IPS-18a (cell line): ENCODE data around the gene ARNT2.

ENCODE experiments used
- H3K27ac ChIP-seq: one replicate; pipeline ENCODE4 v1.5.1; 2013; ENCODE audit warnings: low read length
- H3K27me3 ChIP-seq: one replicate; pipeline ENCODE4 v1.6.1; 2013; ENCODE audit warnings: mild to moderate bottlenecking, low read length; ENCODE audit not compliant: control insufficient read depth, insufficient read depth
- H3K36me3 ChIP-seq: one replicate; pipeline ENCODE4 v1.6.1; 2013; ENCODE audit warnings: low read depth, low read length; ENCODE audit not compliant: control insufficient read depth
- H3K4me1 ChIP-seq: one replicate; pipeline ENCODE4 v1.6.1; 2013; ENCODE audit warnings: low read depth, low read length; ENCODE audit not compliant: control insufficient read depth
- H3K4me3 ChIP-seq: one replicate; pipeline ENCODE4 v1.5.1; 2013; ENCODE audit warnings: low read length
- H3K9ac ChIP-seq: one replicate; pipeline ENCODE4 v1.6.1; 2013; ENCODE audit warnings: mild to moderate bottlenecking, low read length, moderate library complexity
- H3K9me3 ChIP-seq: one replicate; pipeline ENCODE4 v1.6.1; 2013; ENCODE audit warnings: low read depth, low read length; ENCODE audit not compliant: control insufficient read depth

The ARNT2 gene

DNA sequence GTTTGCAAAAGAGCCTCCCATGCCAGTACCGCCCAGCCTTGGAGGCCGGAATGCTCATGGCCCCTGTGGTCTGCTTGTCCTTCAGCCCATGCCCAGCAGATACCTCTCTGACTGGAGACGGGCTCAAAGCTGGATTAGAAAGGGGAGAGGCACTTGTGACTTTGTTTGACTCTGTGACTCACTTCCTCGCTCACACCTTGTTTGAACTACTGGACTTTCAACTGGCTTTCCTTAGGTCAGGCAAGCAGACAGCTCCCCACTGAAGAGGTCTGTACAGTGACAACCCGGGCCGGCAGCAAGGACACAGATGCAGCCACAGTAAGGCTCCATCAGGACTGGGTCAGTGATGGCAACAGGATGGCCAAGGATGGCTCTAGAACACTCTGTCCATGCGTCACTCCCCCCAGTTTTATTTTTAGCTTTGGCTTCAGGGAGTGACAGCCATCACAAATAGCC is 192.4 kb downstream of the ARNT2 start:
- Histone ChIP-seq H3K27ac (no peak overlapping the region), H3K36me3 (no peaks in the 10 kb centered on the region), H3K27me3 (no peaks in the 10 kb centered on the region), H3K9me3 (no peaks in the 10 kb centered on the region), H3K4me3 (no peak overlapping the region), H3K4me1 (no peaks in the 10 kb centered on the region), H3K9ac (no peak overlapping the region)

DNA sequence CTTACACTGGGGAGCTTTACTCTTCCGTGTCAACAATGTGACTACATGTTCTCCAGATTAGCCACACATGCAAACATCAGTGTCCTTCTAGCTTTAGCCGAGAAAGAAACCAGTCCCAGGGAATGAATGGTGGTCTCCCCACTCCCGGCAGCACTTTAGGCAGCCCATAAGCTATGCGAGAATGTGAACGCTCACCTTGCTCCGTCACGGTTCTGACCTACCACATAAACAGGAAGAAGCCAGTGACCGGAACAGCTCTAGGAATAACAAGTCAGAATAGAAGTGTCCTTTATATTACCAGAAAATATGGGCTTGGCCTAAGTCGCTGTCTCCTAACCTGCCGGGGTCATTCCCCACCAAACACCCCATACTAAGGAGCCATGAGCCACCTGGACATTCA is 192.9 kb downstream of the ARNT2 start:
- H3K27me3 ChIP-seq, result no peaks in the 10 kb centered on the region
- no peak overlapping the region for H3K4me3 ChIP-seq
- H3K36me3 ChIP-seq, result no peaks in the 10 kb centered on the region
- H3K9ac ChIP-seq, result no peak overlapping the region
- H3K9me3 ChIP-seq, result no peaks in the 10 kb centered on the region
- no peak overlapping the region for H3K27ac ChIP-seq
- H3K4me1 ChIP-seq, result no peaks in the 10 kb centered on the region

DNA sequence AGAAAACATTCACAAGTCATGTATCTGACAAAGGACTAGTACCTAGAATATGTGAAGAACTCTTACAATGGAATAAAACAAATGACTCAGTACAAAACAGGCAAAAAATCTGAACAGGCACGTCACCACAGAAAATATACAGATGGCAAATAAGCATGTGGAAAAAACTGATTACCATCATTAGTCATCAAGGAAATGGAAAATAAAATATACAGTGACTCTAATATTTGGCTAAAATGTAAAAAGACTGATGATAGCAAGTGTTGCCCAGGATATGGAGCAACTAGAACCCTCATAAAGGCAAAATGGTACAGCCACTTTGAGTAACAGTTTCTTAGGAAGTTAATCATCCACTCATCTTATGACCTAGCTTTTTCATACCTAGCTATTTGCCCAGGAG is 195.2 kb downstream of the ARNT2 start:
- H3K27me3 ChIP-seq, result no peaks in the 10 kb centered on the region
- no peak overlapping the region for H3K4me3 ChIP-seq
- no peak overlapping the region for H3K27ac ChIP-seq
- H3K36me3 ChIP-seq, result no peaks in the 10 kb centered on the region
- H3K4me1 ChIP-seq, result peaks cover 3% of the 10 kb centered on the region
- H3K9ac ChIP-seq, result no peak overlapping the region
- H3K9me3 ChIP-seq, result no peaks in the 10 kb centered on the region

DNA sequence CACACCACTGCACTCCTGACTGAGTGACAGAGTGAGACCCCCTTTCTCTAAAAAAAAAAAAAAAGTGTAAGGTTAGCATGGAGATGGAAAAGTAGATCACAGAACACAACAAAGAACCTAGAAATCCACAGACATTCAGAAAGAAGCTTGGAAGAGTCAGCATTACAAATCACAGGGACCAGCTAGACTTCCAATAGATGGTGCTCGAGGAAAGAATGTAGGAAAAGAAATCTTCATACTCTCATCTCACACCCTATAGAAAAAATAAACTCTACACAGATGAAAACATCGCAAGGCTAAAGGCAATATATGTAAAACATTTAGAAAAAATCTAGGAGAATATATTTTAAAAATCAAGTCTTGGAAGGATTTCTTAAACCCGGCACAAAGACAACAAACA is 196.4 kb downstream of the ARNT2 start:
- H3K9me3 ChIP-seq, result no peaks in the 10 kb centered on the region
- no peaks in the 10 kb centered on the region for H3K36me3 ChIP-seq
- peaks cover 9% of the 10 kb centered on the region for H3K4me1 ChIP-seq
- H3K9ac ChIP-seq, result no peak overlapping the region
- no peaks in the 10 kb centered on the region for H3K27me3 ChIP-seq
- no peak overlapping the region for H3K27ac ChIP-seq
- no peak overlapping the region for H3K4me3 ChIP-seq

DNA sequence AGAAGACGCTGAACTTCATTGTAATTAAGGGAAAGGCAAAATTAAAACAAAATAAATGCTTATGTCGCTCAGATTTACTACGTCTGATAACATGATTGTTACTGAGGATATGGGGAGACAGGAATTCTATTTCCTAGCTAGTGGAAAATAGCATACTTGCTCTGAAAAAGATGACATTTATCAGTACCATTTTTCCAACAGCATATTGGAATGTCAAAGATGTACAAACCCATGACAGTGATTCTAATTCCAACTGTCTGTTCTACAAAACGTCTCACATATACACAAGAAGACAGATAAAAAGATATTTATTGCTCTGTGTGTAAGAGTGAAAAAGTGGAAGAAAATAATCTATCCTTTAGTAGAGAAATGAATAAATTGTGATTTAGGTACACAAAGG is 197.1 kb downstream of the ARNT2 start:
- Histone ChIP-seq H3K9ac (no peak overlapping the region), H3K36me3 (no peaks in the 10 kb centered on the region), H3K4me1 (peaks cover 9% of the 10 kb centered on the region), H3K4me3 (no peak overlapping the region), H3K9me3 (no peaks in the 10 kb centered on the region), H3K27me3 (no peaks in the 10 kb centered on the region), H3K27ac (no peak overlapping the region)

- peaks cover 9% of the 10 kb centered on the region for H3K4me1 ChIP-seq
- no peaks in the 10 kb centered on the region for H3K27me3 ChIP-seq
- H3K9me3 ChIP-seq, result no peaks in the 10 kb centered on the region
- no peak overlapping the region for H3K9ac ChIP-seq
- H3K36me3 ChIP-seq, result no peaks in the 10 kb centered on the region
- no peak overlapping the region for H3K27ac ChIP-seq
- no peak overlapping the region for H3K4me3 ChIP-seq
Measured at GRCh38 chr15:80604583-80605575, 200.7 kb downstream of the ARNT2 start.

DNA sequence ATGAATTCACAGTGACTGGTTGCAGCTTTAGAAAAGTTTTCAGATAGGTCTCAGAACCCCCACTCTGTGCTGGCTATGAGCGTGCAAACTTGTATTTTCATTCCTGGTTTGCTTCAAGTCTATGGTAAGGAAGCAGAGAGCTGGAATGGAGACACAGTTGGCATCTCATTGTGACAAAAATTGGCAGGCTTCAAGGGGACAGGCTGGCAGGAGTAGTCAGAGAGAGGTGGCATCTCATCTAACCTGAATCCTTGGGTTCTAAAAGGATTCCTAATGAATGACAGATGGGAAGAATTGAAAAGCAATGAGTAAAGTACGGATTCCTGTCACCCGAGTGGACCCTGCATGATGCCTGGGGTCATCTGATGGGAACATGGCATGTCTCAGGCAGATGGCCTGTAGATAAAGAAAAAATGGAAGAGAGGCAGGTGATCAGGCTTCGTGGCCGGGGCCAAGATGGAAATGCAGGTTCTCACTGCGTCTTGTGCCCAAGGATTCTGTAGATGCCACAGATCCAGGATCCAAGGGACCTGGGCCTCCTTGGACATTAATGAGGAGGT is 201.5 kb downstream of the ARNT2 start:
- no peaks in the 10 kb centered on the region for H3K9me3 ChIP-seq
- no peak overlapping the region for H3K9ac ChIP-seq

GRCh38 chr15:80606511-80607071 is 202.4 kb downstream of the ARNT2 start:
- H3K4me3 ChIP-seq, result no peak overlapping the region
- no peaks in the 10 kb centered on the region for H3K36me3 ChIP-seq
- no peak overlapping the region for H3K27ac ChIP-seq
- no peak overlapping the region for H3K9ac ChIP-seq
- no peaks in the 10 kb centered on the region for H3K9me3 ChIP-seq
- H3K4me1 ChIP-seq, result peaks cover 9% of the 10 kb centered on the region
- H3K27me3 ChIP-seq, result no peaks in the 10 kb centered on the region

More for the DNA sequence above, 201.5 kb downstream of the ARNT2 start:
- Histone ChIP-seq H3K4me1 (peaks cover 9% of the 10 kb centered on the region), H3K27me3 (no peaks in the 10 kb centered on the region), H3K36me3 (no peaks in the 10 kb centered on the region), H3K27ac (no peak overlapping the region), H3K4me3 (no peak overlapping the region)

DNA sequence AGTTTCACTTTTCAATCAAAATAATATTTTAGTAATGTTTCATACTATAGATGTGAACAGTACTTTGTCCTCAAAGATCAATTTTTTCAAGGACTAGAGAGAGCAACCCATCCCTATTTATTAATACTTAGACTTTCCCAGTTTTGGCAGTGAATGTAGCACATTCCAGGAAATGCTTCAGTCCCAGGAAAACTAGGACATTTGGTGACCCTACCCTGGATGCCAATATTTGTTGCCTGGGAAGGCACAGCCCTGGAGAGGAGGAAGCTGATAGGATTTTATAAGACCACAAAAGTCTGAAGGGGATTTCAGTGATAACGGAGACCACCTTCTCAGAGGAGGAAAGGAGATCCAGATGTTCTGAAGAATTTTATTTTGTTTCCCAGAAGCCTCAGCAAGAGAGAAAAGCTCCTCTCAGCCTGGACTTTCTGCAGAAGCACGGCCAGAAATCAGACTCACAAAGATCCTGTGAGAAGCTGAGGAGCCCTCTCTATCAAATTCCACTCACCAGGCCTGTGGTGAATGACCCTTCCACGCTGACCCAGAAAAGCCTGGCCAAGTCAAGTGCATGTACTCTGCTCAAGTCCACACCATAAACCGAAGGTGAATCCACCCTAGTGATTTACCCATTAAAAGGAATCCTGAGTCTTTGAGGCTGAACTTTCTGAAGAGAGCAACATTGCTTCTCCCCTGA is 203.3 kb downstream of the ARNT2 start:
- Histone ChIP-seq H3K27me3 (no peaks in the 10 kb centered on the region), H3K4me1 (peaks cover 9% of the 10 kb centered on the region), H3K27ac (no peak overlapping the region), H3K9me3 (no peaks in the 10 kb centered on the region), H3K4me3 (no peak overlapping the region), H3K9ac (no peak overlapping the region), H3K36me3 (no peaks in the 10 kb centered on the region)

DNA sequence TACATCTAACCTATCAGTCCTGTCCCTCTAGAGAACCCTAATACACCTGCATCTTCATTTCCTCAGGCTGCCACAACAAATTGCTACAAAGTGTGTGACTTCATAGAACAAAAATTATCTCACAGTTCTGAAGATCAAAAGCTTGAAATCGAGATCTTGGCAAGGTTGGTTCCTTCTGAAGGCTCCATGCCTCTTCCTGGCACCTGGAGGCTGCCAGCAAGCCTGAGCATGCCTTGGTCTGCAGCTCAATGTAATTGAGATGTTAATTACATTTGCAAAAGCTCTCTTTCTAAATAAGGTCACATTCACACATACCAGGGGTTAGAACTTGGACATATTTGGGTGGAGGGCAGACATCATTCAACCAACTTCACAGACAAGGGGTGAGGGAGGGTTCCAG is 204.5 kb downstream of the ARNT2 start:
- Histone ChIP-seq H3K4me3 (no peak overlapping the region), H3K9me3 (no peaks in the 10 kb centered on the region), H3K27me3 (no peaks in the 10 kb centered on the region), H3K27ac (no peak overlapping the region), H3K36me3 (no peaks in the 10 kb centered on the region), H3K9ac (no peak overlapping the region), H3K4me1 (peaks cover 12% of the 10 kb centered on the region)

DNA sequence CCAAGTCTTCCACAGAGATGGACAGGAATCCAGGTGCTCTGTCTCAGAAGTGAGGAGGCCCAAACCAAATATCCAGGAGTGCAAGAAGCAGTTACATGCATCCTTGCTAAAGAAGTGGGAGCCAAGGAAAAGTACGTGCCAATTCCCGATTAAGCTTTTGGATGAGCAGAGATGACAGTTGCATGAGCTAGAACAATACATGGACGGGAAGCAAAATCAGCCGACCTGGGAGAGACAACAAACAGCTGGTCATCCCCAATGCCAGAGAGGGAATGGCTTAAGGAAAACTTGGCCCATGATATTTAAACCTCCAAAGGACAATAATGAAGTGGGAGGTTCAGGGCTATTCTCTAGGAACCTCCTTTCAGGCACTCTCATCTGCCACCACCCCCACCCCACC is 204.9 kb downstream of the ARNT2 start:
- Histone ChIP-seq H3K9me3 (no peaks in the 10 kb centered on the region), H3K4me1 (peaks cover 15% of the 10 kb centered on the region), H3K4me3 (no peak overlapping the region), H3K27ac (no peak overlapping the region), H3K9ac (no peak overlapping the region), H3K36me3 (no peaks in the 10 kb centered on the region), H3K27me3 (no peaks in the 10 kb centered on the region)
